Hepatocyte (in vitro differentiated cells): Measurements from ENCODE around the gene ANXA1. TPM values are rescaled to one million over a fixed set of nuclear protein-coding genes. Genes with fewer than 3 reads are reported as not detected.

Experiments used
- DNase-seq: peaks from one replicate; pipeline ENCODE4 v3.0.0-alpha.2; 2016; ENCODE audit warnings: low spot score
- H2AFZ ChIP-seq: fragments of 200-600 bp; sonication (generic); 2 replicates; pipeline ENCODE4 v1.6.0; 2016; ENCODE audit warnings: antibody characterized with exemption, mild to moderate bottlenecking
- H3K27ac ChIP-seq: fragments of 200-600 bp; sonication (generic); 2 replicates; pipeline ENCODE4 v1.5.1; 2016; ENCODE audit warnings: mild to moderate bottlenecking
- H3K27me3 ChIP-seq: fragments of 200-600 bp; sonication (generic); 2 replicates; pipeline ENCODE4 v1.6.1; 2016
- H3K36me3 ChIP-seq: fragments of 200-600 bp; sonication (generic); replicated peaks from 2 replicates; pipeline ENCODE4 v1.5.1; 2016; ENCODE audit warnings: low read depth; ENCODE audit not compliant: insufficient read depth
- H3K4me1 ChIP-seq: fragments of 200-600 bp; sonication (generic); 2 replicates; pipeline ENCODE4 v1.5.1; 2016; ENCODE audit warnings: mild to moderate bottlenecking, moderate library complexity; ENCODE audit not compliant: insufficient read depth
- H3K4me2 ChIP-seq: fragments of 200-600 bp; sonication (generic); 2 replicates; pipeline ENCODE4 v1.6.0; 2016
- H3K4me3 ChIP-seq: fragments of 200-600 bp; sonication (generic); 2 replicates; pipeline ENCODE4 v1.5.1; 2016; ENCODE audit warnings: mild to moderate bottlenecking
- H3K79me2 ChIP-seq: fragments of 200-600 bp; sonication (generic); 2 replicates; pipeline ENCODE4 v1.6.0; 2017; ENCODE audit warnings: mild to moderate bottlenecking
- H3K9me2 ChIP-seq: fragments of 200-600 bp; sonication (generic); replicated peaks from 2 replicates; pipeline ENCODE4 v1.6.0; 2017; ENCODE audit warnings: mild to moderate bottlenecking; ENCODE audit not compliant: insufficient read depth
- H3K9me3 ChIP-seq: fragments of 200-600 bp; sonication (generic); 2 replicates; pipeline ENCODE4 v1.5.1; 2016; ENCODE audit warnings: low read depth, mild to moderate bottlenecking
- H4K20me1 ChIP-seq: fragments of 200-600 bp; sonication (generic); 2 replicates; pipeline ENCODE4 v1.6.0; 2016; ENCODE audit warnings: mild to moderate bottlenecking; ENCODE audit not compliant: insufficient read depth, poor library complexity, severe bottlenecking
- CTCF ChIP-seq: fragments of 200-600 bp; sonication (generic); IDR thresholded peaks from 2 replicates; pipeline ENCODE4 v1.5.1; 2016; ENCODE audit warnings: antibody characterized with exemption, mild to moderate bottlenecking; ENCODE audit not compliant: poor library complexity
- EZH2 ChIP-seq: fragments of 200-600 bp; sonication (generic); IDR thresholded peaks from 2 replicates; pipeline ENCODE4 v1.6.1; 2016; ENCODE audit warnings: antibody characterized with exemption, mild to moderate bottlenecking, borderline replicate concordance
- EZH2phosphoT487 ChIP-seq: fragments of 200-600 bp; sonication (generic); IDR thresholded peaks from one replicate; pipeline ENCODE4 v1.6.1; 2018; ENCODE audit warnings: antibody characterized with exemption, mild to moderate bottlenecking, low read depth, moderate library complexity; ENCODE audit not compliant: unreplicated experiment, severe bottlenecking
- polyA plus RNA-seq: library from polyadenylated mRNA; unstranded; fragments of >200 nt; fragmentation: Nextera tagmentation; extraction: Ambion mirVana; gene quantifications from 2 replicates; pipeline ENCODE4 v1.2.1, GENCODE V29; 2016
- total RNA-seq: library from RNA; depleted of rRNA; stranded (reverse); fragments of >200 nt; gene quantifications from 2 replicates; pipeline ENCODE4 v1.2.3, GENCODE V29; 2014

Gene ANXA1
- total and polyA plus RNA-seq, 2 experiments from 2014 or later: 254 to 279 TPM

- no peak for DNase-seq
- H3K4me2 ChIP-seq: no peak overlapping the region
These were observed 64.4 kb downstream of the ANXA1 start for GRCh38 chr9:73216100-73216499.

More at GRCh38 chr9:73216100-73216499, 64.4 kb downstream of the ANXA1 start:
- no peaks in the 10 kb centered on the region for H4K20me1 ChIP-seq
- no peaks in the 10 kb centered on the region for H3K27me3 ChIP-seq
- H3K9me2 ChIP-seq: no peaks in the 10 kb centered on the region
- H3K9me3 ChIP-seq: no peaks in the 10 kb centered on the region
- no peaks in the 10 kb centered on the region for H3K79me2 ChIP-seq
- no peaks in the 10 kb centered on the region for H3K4me1 ChIP-seq
- no peak overlapping the region for H3K4me3 ChIP-seq
- no peaks in the 10 kb centered on the region for H3K36me3 ChIP-seq
- no peak overlapping the region for H2AFZ ChIP-seq
- no peak overlapping the region for H3K27ac ChIP-seq
- TF ChIP-seq CTCF (no peak), EZH2phosphoT487 (no peak), EZH2 (no peak)

Other genes starting within 250 kb of the ANXA1 start
- 529 and 563 TPM in 2 replicates for gene ALDH1A1, start 198.8 kb upstream of the ANXA1 start, total RNA-seq
- 201 and 243 TPM in 2 replicates for gene ALDH1A1, start 198.8 kb upstream of the ANXA1 start, polyA plus RNA-seq